ENCODE results near the gene FXN. TPM values are rescaled to one million over a fixed set of nuclear protein-coding genes. Genes with fewer than 3 reads are reported as not detected.

Gene FXN
- total and polyA plus RNA-seq, 12 donors, result 7.8 to 41.8 (median 35.0) TPM

Other genes with a start within 250 kb of the FXN start
- gene PRKACG, start 21.6 kb upstream of the FXN start, total RNA-seq, result not detected
- not detected for gene PRKACG, start 21.6 kb upstream of the FXN start, polyA plus RNA-seq
- gene TJP2, start 138.5 kb downstream of the FXN start, total RNA-seq, result 100 to 1,000 TPM in 3 of 10 donors, 10 to 100 TPM in 7; 67.8 to 117 (median 87.4) TPM
- 10 to 100 TPM; 24.2 to 36.1 TPM for gene TJP2, start 138.5 kb downstream of the FXN start, polyA plus RNA-seq